ENCODE results near the gene CEP126. TPM values are rescaled to one million over a fixed set of nuclear protein-coding genes. Genes with fewer than 3 reads are reported as not detected.

Gene CEP126
- total and polyA plus RNA-seq, 2 of the 13 experiments (the other 11 are each of a cell fraction or from before 2014, with no cell fraction given): 1.4 to 1.7 TPM

DNA sequence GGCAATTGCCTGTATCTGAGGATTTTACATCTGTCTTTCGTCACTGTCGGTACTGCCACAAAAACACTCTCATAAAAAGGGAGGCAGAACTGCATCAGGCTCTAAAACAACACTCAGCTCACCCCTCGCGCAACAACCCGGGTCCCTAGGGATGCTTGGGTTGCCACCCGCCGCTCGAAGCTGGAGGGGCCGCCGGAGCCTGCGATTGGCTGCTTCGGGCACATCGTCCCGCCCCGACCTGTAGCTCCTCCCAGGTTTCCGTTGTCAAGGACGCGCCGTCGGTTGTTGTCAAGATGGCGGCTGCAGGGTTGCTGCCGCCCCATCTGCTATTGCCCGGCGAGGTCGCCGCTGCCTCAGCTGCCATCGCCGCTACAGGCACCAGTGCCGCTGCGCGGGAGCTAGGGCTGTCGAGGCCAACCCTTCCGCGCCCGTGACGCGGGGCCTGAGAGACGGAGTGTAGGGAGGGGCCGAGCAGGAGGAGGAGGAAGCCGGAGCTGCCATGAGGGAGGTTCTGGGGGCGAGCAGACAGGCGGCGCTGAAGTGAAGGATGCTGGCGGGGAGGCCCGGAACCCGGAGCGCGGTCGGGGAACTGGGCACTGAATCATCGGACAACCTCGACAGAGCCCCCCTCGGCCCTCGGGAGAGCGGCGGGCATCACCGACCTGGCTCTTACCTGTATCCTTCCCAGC is at the start of gene CEP126 (continued):
- TF ChIP-seq, protein P1, sequence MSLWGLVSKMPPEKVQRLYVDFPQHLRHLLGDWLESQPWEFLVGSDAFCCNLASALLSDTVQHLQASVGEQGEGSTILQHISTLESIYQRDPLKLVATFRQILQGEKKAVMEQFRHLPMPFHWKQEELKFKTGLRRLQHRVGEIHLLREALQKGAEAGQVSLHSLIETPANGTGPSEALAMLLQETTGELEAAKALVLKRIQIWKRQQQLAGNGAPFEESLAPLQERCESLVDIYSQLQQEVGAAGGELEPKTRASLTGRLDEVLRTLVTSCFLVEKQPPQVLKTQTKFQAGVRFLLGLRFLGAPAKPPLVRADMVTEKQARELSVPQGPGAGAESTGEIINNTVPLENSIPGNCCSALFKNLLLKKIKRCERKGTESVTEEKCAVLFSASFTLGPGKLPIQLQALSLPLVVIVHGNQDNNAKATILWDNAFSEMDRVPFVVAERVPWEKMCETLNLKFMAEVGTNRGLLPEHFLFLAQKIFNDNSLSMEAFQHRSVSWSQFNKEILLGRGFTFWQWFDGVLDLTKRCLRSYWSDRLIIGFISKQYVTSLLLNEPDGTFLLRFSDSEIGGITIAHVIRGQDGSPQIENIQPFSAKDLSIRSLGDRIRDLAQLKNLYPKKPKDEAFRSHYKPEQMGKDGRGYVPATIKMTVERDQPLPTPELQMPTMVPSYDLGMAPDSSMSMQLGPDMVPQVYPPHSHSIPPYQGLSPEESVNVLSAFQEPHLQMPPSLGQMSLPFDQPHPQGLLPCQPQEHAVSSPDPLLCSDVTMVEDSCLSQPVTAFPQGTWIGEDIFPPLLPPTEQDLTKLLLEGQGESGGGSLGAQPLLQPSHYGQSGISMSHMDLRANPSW (CRISPR knock-in tag; IDR thresholded peaks at IDR 0.05; ENCODE audit: borderline replicate concordance): peak; percentile 86; the same call in 1 of the 2 replicates
- TF ChIP-seq MLX (CRISPR knock-in tag; IDR thresholded peaks at IDR 0.05) (no peak), ZNF512 (CRISPR knock-in tag; IDR thresholded peaks at IDR 0.05) (no peak), HNF4A (CRISPR knock-in tag; IDR thresholded peaks at IDR 0.05) (0 out of 2 replicates have a peak, but pooled peaks have one; percentile 15), TFE3 (CRISPR knock-in tag; IDR thresholded peaks at IDR 0.05) (no peak), NR2F6 (IDR thresholded peaks at IDR 0.05) (no peak), NR2F6 (CRISPR knock-in tag; IDR thresholded peaks at IDR 0.05) (0 out of 2 replicates have a peak, but pooled peaks have one; percentile 11), DMTF1 (CRISPR knock-in tag; IDR thresholded peaks at IDR 0.05) (no peak), ZNF121 (CRISPR knock-in tag; IDR thresholded peaks at IDR 0.05) (no peak), ISL2 (CRISPR knock-in tag; IDR thresholded peaks at IDR 0.05) (0 out of 2 replicates have a peak, but pooled peaks have one; percentile 67), GMEB1 (CRISPR knock-in tag; IDR thresholded peaks at IDR 0.05; ENCODE audit: borderline replicate concordance) (peak; percentile 66), NKX3-1 (CRISPR knock-in tag; IDR thresholded peaks at IDR 0.05) (no peak), ZNF883 (CRISPR knock-in tag; IDR thresholded peaks at IDR 0.05; ENCODE audit: not compliant biosample characterization) (peak; percentile 82)
- TF ChIP-seq, protein P2, sequence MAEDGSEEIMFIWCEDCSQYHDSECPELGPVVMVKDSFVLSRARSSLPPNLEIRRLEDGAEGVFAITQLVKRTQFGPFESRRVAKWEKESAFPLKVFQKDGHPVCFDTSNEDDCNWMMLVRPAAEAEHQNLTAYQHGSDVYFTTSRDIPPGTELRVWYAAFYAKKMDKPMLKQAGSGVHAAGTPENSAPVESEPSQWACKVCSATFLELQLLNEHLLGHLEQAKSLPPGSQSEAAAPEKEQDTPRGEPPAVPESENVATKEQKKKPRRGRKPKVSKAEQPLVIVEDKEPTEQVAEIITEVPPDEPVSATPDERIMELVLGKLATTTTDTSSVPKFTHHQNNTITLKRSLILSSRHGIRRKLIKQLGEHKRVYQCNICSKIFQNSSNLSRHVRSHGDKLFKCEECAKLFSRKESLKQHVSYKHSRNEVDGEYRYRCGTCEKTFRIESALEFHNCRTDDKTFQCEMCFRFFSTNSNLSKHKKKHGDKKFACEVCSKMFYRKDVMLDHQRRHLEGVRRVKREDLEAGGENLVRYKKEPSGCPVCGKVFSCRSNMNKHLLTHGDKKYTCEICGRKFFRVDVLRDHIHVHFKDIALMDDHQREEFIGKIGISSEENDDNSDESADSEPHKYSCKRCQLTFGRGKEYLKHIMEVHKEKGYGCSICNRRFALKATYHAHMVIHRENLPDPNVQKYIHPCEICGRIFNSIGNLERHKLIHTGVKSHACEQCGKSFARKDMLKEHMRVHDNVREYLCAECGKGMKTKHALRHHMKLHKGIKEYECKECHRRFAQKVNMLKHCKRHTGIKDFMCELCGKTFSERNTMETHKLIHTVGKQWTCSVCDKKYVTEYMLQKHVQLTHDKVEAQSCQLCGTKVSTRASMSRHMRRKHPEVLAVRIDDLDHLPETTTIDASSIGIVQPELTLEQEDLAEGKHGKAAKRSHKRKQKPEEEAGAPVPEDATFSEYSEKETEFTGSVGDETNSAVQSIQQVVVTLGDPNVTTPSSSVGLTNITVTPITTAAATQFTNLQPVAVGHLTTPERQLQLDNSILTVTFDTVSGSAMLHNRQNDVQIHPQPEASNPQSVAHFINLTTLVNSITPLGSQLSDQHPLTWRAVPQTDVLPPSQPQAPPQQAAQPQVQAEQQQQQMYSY (CRISPR knock-in tag; IDR thresholded peaks at IDR 0.05): peak; percentile 93

Measured in HepG2 (cell line).